Dendritic cell treated with granulocyte-macrophage colony-stimulating factor and Interleukin-4, amounts not matched to agents 40 ng/mL and 50 ng/mL, for 4 days (primary cell): ENCODE data around the gene PROCA1.
A peak's percentile ranks its signal among the peaks of the same experiment; 100 is the strongest.

Experiments
- H3K27ac Mint-ChIP-seq: one replicate; pipeline ENCODE4 v1.8.0; 2022; ENCODE audit warnings: mild to moderate bottlenecking, mixed read lengths
- H3K27me3 Mint-ChIP-seq: one replicate; pipeline ENCODE4 v1.8.0; 2022; ENCODE audit warnings: mild to moderate bottlenecking, mixed read lengths
- H3K36me3 Mint-ChIP-seq: one replicate; pipeline ENCODE4 v1.8.0; 2022; ENCODE audit warnings: low read depth, mixed read lengths
- H3K4me1 Mint-ChIP-seq: one replicate; pipeline ENCODE4 v1.8.0; 2022; ENCODE audit warnings: low read depth, mixed read lengths
- H3K4me3 Mint-ChIP-seq: one replicate; pipeline ENCODE4 v1.8.0; 2022; ENCODE audit warnings: mild to moderate bottlenecking, moderate library complexity, mixed read lengths
- H3K9me3 Mint-ChIP-seq: one replicate; pipeline ENCODE4 v1.8.0; 2022; ENCODE audit warnings: mixed read lengths
- intact Hi-C: fragments of 100-400 bp; cut with micrococcal nuclease; formaldehyde crosslinking; loops from one replicate; pipeline ENCODE4 v1.15.0; 2022

The PROCA1 gene, protein sequence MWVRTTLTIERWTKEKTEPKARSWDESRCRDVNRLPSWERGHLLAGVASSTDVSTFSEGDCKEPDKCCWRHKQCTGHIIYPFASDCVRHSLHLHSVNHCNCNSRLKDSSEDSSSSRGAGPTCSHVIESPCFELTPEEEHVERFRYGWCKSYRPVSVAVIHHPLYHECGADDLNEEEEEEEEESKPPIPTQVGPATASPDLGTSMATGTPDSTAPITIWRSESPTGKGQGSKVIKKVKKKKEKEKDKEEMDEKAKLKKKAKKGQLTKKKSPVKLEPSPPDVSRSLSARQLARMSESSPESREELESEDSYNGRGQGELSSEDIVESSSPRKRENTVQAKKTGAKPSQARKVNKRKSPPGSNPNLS

DNA sequence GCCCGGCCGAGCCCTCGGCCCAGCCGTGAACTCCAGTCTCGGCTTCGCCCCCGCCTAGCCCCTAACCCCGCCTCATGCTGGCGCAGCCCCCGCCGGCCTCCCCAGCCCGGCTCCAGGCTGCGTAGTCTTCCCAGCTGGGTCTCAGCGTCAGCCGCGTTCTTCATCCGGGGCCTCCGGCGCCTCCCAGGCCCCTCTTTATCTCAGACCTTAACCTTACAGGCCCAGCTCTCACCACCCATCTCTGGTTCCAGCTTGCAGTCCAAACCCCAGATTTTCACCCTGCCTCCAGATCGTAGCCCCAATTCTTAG is at the start of gene PROCA1:
Gene PROCA1, minus strand, starts transcription at position 166 of the 309 bp plus-strand sequence. CDS start 228 bp downstream, outside the sequence.
- Mint-ChIP-seq H3K27me3 (peaks cover 2% of the 10 kb centered on the region), H3K4me1 (peaks cover 39% of the 10 kb centered on the region), H3K27ac (peak within 1 kb of the TSS; percentile 93), H3K4me3 (peak within 1 kb of the TSS; percentile 77), H3K9me3 (no peaks in the 10 kb centered on the region), H3K36me3 (peaks cover 38% of the 10 kb centered on the region)
- intact Hi-C loops: loop anchor here (5.0 kb wide), 1 partner anchor 49 kb away; the partner anchor contains the start of genes SDF2 and SUPT6H

DNA sequence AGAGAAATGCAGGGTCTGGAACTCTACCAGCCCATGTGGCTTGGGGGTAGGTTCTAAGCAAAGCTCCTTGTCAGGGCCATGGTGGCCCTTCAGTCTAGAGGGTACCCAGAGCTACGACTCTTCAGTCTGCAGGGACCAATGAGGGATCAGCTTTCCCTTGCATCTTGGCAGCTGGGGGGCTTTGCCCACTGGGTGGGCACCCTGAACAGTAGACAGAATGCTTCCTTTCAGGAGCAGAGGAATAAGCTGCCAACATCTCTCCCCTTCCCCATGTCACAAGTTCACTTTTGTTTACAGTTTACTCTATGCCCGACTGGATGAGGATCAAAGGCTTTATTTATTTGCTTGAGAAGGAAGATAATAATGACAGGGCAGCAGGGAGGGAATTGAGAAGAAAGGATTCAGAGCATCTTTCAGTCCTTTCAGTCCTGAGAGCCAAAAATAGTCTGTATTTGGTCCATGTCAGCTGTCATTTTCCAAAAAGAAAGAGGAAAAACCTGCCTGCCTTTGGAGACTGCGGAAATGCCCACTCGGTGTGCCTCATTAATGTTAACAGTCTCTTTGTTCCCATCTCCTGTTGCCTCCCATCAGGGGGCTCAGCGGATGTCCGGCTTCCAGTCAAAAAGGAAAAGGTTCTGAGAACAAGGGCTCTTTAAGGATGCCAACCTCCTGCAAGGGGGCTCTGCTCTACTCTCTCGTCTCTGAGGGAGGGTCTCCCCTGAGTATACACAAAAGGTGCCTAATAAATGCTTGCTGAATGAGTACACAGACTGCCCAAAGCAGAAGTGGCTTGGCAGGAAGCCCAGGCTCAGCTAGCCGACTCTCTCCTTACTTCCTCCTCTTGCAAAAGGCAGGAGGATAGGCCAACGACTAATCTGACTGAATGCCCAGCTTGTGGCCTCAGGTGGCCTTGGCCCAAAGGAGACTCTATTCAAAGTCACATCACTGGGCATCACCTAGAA is 49.2 kb upstream of the PROCA1 start:
- Mint-ChIP-seq H3K9me3 (no peaks in the 10 kb centered on the region), H3K27me3 (no peaks in the 10 kb centered on the region), H3K27ac (no peak overlapping the region), H3K36me3 (peaks cover 61% of the 10 kb centered on the region), H3K4me3 (no peak overlapping the region), H3K4me1 (peaks cover 25% of the 10 kb centered on the region)
- intact Hi-C loops: loop anchor here (5.0 to 10.0 kb wide), 2 partner anchors 34 to 154 kb away; partner anchors contain the start of genes NEK8 and TLCD1

GRCh38 chr17:28759256-28759865 is 47.7 kb upstream of the PROCA1 start:
- H3K9me3 Mint-ChIP-seq: no peaks in the 10 kb centered on the region
- no peak overlapping the region for H3K27ac Mint-ChIP-seq
- H3K4me3 Mint-ChIP-seq: no peak overlapping the region
- H3K4me1 Mint-ChIP-seq: peaks cover 25% of the 10 kb centered on the region
- no peaks in the 10 kb centered on the region for H3K27me3 Mint-ChIP-seq
- peaks cover 55% of the 10 kb centered on the region for H3K36me3 Mint-ChIP-seq
- intact Hi-C loops: no loop called here

DNA sequence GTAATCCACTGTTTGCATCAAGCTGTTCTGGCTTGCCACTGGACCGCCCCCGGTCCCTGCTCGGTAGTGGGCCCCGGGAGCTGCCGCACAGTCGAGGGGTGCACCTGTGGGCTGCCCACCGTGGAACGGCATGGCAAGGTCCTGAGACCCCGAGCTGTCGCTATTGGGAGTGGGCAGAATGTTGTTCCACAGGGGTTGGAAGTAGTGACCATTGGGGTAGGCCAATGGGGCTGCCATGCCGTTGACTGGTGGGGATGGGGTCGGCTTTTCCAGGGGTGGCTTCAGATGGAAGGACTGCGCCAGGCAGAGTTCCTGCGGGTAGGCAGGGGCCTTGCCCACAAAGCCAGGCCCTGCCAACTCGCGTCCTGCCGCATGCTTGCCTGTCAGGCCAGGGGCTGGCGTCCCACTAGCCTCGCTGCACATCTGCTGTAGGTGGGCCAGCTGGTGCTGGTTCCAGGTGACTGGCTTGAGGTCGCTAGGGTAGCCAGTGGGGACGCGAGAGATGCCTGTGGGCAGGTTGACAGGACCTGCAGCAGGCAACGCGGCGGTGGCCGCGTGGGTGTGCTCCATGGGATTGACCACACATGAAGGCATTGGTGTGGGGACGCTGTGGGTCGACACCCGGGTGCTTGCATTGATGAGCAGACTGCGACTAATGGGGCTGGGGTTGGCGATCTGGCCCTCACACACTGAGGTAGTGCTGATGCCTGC is 46.9 kb upstream of the PROCA1 start:
- Mint-ChIP-seq H3K27ac (no peak overlapping the region), H3K4me3 (no peak overlapping the region), H3K36me3 (peaks cover 48% of the 10 kb centered on the region), H3K4me1 (peaks cover 25% of the 10 kb centered on the region), H3K9me3 (no peaks in the 10 kb centered on the region), H3K27me3 (no peaks in the 10 kb centered on the region)
- intact Hi-C loops: no loop called here

- Mint-ChIP-seq H3K4me1 (peaks cover 15% of the 10 kb centered on the region), H3K27me3 (no peaks in the 10 kb centered on the region), H3K9me3 (no peaks in the 10 kb centered on the region), H3K36me3 (peaks cover 39% of the 10 kb centered on the region), H3K27ac (no peak overlapping the region), H3K4me3 (no peak overlapping the region)
- intact Hi-C loops: no loop called here
Measured at GRCh38 chr17:28756049-28756804, 44.5 kb upstream of the PROCA1 start.

DNA sequence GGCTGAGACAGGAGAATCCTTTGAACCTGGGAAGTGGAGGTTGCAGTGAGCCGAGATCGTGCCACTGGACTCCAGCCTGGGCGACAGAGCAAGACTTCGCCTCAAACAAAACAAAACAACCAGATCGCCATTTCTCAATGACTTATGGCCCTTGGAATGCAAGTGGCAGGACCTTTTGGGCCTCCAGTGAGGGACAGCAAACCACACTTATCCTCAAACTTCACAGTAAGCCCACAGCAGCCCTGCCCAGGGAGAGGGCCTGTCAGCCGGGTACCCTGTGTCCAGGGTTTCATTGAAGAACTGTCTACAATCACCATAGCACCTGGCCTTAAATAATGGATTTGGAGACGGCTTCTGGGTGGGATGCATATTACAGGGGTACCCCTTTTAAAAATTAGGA is 43.8 kb upstream of the PROCA1 start:
- H3K4me3 Mint-ChIP-seq: no peak overlapping the region
- intact Hi-C loops: no loop called here

DNA sequence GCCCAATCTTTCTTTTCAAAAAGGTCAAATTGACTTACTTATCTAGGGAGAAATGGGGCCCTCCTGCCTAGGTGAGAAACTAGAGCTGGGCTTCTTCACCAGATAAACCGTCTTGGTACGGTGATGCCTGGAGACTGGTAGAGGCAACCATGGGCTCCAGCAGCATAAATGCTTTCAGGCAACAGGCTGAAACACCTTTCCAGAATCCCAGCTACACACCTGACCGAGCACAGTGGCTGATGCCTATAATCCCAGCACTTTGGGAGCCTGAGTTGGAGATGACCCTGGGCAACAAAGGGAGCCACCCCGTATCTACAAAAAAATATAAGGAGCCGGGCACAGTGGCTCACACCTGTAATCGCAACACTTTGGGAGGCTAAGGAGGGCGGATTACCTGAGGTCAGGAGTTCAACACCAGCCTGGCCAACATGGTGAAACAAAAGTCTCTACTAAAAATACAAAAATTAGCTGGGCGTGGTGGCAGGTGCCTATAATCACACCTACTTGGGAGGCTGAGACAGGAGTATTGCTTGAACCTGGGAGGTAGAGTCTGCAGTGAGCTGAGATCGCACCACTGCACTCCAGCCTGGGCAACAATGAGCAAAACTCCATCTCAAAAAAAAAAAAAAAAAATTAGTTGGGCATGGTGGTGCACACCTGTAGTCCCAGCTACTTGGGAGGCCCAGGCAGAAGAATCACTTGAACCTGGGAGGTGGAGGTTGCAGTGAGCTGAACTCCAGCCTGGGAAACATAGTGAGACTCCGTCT is 40.1 kb upstream of the PROCA1 start:
- Mint-ChIP-seq H3K27ac (no peak overlapping the region), H3K4me1 (peaks cover 12% of the 10 kb centered on the region), H3K4me3 (no peak overlapping the region), H3K36me3 (peaks cover 35% of the 10 kb centered on the region), H3K9me3 (no peaks in the 10 kb centered on the region), H3K27me3 (no peaks in the 10 kb centered on the region)
- intact Hi-C loops: no loop called here

More for the DNA sequence above, 43.8 kb upstream of the PROCA1 start:
- H3K27me3 Mint-ChIP-seq: no peaks in the 10 kb centered on the region
- peaks cover 8% of the 10 kb centered on the region for H3K4me1 Mint-ChIP-seq
- H3K36me3 Mint-ChIP-seq: peaks cover 39% of the 10 kb centered on the region
- no peak overlapping the region for H3K27ac Mint-ChIP-seq
- H3K9me3 Mint-ChIP-seq: no peaks in the 10 kb centered on the region

DNA sequence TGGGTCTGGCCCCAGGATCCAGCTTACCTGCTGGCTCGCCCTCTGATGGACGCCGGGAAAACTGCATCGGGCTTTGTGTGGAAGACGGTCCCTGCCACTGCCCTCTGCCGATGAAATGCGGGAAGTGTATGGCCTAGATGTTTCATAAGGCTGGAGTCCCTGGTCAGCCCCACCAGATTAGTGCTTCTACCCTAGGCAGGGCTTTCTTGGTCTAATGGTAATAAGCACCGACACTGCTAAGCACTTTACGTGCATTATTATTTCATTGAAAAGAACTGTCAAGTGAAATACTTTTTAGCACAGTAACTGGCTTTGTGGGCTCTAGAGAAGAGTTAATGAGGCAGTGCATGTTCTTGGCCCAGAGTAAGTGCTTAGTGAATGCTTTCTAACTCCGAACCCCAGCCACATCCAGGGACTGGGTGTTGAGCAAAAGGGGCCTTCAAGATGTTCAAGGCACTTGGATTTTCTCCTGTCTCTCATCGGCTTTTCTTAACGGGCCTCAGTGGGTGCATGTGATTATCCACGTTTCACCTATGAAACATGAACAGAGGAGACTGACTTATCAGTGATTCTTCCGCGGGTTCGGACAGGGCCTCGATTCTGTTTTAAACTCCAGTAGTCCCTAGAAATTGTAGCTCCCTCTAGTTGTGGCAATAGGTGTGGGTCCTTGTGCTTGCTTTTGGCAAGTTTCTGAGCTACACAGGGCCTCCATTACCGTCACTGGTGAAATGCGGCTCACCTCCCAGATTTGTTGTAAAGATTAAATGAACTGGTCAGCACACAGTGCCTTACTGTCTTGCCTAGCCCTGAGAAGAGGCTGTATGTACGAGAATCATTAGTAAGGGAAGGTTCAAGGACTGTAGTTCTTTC is 38.7 kb upstream of the PROCA1 start:
- intact Hi-C loops: loop anchor here (1.0 kb wide), 1 partner anchor 23 kb away; no protein-coding TSS in a partner anchor

DNA sequence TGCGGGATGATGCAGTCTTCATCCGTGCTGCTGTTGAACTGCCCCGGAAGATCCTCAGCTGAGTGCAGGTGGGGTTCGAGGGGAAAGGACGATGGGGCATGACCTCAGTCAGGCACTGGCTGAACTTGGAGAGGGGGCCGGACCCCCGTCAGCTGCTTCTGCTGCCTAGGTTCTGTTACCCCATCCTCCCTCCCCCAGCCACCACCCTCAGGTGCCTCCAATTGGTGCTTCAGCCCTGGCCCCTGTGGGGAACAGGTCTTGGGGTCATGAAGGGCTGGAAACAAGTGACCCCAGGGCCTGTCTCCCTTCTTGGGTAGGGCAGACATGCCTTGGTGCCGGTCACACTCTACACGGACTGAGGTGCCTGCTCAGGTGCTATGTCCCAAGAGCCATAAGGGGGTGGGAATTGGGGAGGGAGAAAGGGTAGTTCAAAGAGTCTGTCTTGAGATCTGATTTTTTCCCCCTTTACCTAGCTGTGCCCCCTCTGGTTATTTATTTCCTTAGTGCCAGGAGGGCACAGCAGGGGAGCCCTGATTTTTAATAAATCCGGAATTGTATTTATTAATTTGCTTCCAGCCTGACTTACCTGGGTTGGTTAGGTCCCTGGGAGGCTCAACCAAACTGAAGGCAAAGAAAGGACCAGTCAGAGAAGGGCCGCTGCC is 38.0 kb upstream of the PROCA1 start:
- H3K4me3 Mint-ChIP-seq: no peak overlapping the region
- H3K27me3 Mint-ChIP-seq: peaks cover 6% of the 10 kb centered on the region
- H3K36me3 Mint-ChIP-seq: peaks cover 36% of the 10 kb centered on the region
- intact Hi-C loops: loop anchor here (1.0 kb wide), 1 partner anchor 22 kb away; no protein-coding TSS in a partner anchor
- H3K9me3 Mint-ChIP-seq: no peaks in the 10 kb centered on the region
- no peak overlapping the region for H3K27ac Mint-ChIP-seq
- peaks cover 27% of the 10 kb centered on the region for H3K4me1 Mint-ChIP-seq

More for the DNA sequence above, 38.7 kb upstream of the PROCA1 start:
- no peaks in the 10 kb centered on the region for H3K9me3 Mint-ChIP-seq
- H3K4me3 Mint-ChIP-seq: no peak overlapping the region
- H3K27me3 Mint-ChIP-seq: no peaks in the 10 kb centered on the region
- peaks cover 19% of the 10 kb centered on the region for H3K4me1 Mint-ChIP-seq
- peaks cover 30% of the 10 kb centered on the region for H3K36me3 Mint-ChIP-seq
- no peak overlapping the region for H3K27ac Mint-ChIP-seq

DNA sequence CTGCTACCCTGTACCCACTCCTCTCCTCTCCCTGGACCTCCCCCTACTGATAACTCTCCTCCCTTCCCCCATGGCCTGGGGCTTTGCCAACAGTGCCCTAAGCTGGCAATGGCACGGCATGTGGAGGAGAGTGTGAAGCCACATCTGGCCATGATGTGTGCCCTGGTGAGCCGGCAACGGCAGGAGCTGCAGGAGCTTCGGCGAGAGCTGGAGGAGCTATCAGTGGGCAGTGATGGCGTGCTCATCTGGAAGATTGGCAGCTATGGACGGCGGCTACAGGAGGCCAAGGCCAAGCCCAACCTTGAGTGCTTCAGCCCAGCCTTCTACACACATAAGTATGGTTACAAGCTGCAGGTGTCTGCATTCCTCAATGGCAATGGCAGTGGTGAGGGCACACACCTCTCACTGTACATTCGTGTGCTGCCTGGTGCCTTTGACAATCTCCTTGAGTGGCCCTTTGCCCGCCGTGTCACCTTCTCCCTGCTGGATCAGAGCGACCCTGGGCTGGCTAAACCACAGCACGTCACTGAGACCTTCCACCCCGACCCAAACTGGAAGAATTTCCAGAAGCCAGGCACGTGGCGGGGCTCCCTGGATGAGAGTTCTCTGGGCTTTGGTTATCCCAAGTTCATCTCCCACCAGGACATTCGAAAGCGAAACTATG is 37.3 kb upstream of the PROCA1 start:
- intact Hi-C loops: no loop called here
- Mint-ChIP-seq H3K4me1 (peaks cover 29% of the 10 kb centered on the region), H3K4me3 (no peak overlapping the region), H3K9me3 (no peaks in the 10 kb centered on the region), H3K36me3 (peaks cover 36% of the 10 kb centered on the region), H3K27ac (no peak overlapping the region), H3K27me3 (peaks cover 6% of the 10 kb centered on the region)
